ENCODE data around the gene NANS.

Gene NANS

GRCh38 chr9:98130576-98131228 is 74.2 kb downstream of the NANS start:
- TF ChIP-seq CTCF (conservative IDR thresholded peaks at IDR 0.05; ENCODE audit: low read depth, low read length), result no peak
- H3K36me3 ChIP-seq (ENCODE audit: insufficient read depth), result no peaks in the 10 kb centered on the region
- H3K27ac ChIP-seq, result no peak overlapping the region
- H3K4me2 ChIP-seq, result no peak overlapping the region
- no peaks in the 10 kb centered on the region for H3K27me3 ChIP-seq (ENCODE audit: insufficient read depth, low read depth)
- H4K20me1 ChIP-seq (ENCODE audit: insufficient read depth), result no peaks in the 10 kb centered on the region
- no peak overlapping the region for H3K4me3 ChIP-seq (IDR thresholded peaks at IDR 0.05; ENCODE audit: insufficient read depth, low read depth, low read length)
- no peak overlapping the region for H2AFZ ChIP-seq (ENCODE audit: low read depth)
- H3K79me2 ChIP-seq (ENCODE audit: insufficient read depth, low read depth), result no peaks in the 10 kb centered on the region
- peaks cover 52% of the 10 kb centered on the region for H3K4me1 ChIP-seq (ENCODE audit: low read depth, poor library complexity, severe bottlenecking)
- no peak overlapping the region for H3K9ac ChIP-seq

GRCh38 chr9:98132158-98132557 is 75.6 kb downstream of the NANS start:
- H3K27ac ChIP-seq, result peak overlapping the region; percentile 61; the same call in 1 of the 2 replicates
- no peaks in the 10 kb centered on the region for H3K36me3 ChIP-seq (ENCODE audit: insufficient read depth)

More at GRCh38 chr9:98132158-98132557, 75.6 kb downstream of the NANS start:
- Histone ChIP-seq H3K4me2 (peak overlapping the region; percentile 88; the same call in 1 of the 2 replicates), H3K79me2 (ENCODE audit: insufficient read depth, low read depth) (no peaks in the 10 kb centered on the region), H4K20me1 (ENCODE audit: insufficient read depth) (no peaks in the 10 kb centered on the region), H3K27me3 (ENCODE audit: insufficient read depth, low read depth) (no peaks in the 10 kb centered on the region), H3K9ac (no peak overlapping the region), H3K4me3 (IDR thresholded peaks at IDR 0.05; ENCODE audit: insufficient read depth, low read depth, low read length) (no peak overlapping the region), H2AFZ (ENCODE audit: low read depth) (no peak overlapping the region), H3K4me1 (ENCODE audit: low read depth, poor library complexity, severe bottlenecking) (peaks cover 52% of the 10 kb centered on the region)
- TF ChIP-seq CTCF (conservative IDR thresholded peaks at IDR 0.05; ENCODE audit: low read depth, low read length), result no peak
